SHP77 treated with DMSO at 0.1 percent for 48 hours (cell line): ENCODE results near the gene SMAD6.
"Not testable (repeated sequence)": the region's sequence is repeated elsewhere in the genome, so short reads cannot be mapped to it uniquely, and the experiment has no call there.

ENCODE experiments used
- DNase-seq: peaks from one replicate; lab custom pipeline; 2025; lab: John Stamatoyannopoulos, UW

SMAD6 gene

GRCh38 chr15:66743204-66743603 is 41.2 kb downstream of the SMAD6 start:
- no peak for DNase-seq

- DNase-seq, result no peak
Measured at GRCh38 chr15:66743703-66744536, 41.9 kb downstream of the SMAD6 start.

DNA sequence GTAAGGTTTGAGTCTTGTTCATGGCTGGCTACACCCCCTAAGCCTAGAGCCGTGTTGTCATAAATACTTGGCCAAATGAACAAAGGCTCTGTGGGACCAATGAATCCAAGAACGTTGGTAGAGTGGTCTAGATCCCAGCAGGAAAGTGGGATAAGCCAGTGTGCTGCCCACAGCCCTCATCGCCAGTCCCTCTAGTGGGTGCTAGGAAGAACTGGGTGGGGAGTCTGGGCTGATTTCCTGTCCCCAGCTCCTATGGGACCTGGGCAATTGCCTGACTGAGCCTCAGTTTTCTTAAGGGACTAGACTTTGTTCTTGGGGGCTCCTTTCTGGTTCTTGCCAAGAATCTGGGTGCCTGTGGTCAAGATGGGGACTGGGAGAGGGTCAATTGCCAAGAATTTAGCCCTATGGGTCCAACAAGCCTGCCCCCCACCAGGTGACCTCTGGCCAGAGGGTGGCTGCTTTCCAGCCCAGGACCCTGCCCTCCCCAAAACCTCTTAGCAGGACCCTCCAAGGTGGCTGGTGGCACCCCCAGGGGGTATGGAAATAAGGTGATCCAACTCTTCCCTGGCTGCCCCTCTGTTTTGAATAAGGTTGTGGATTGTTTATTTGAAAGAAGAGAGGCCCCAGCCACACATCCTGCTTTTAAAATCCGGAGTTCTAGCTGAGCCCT is 42.7 kb downstream of the SMAD6 start:
- no peak for DNase-seq

DNA sequence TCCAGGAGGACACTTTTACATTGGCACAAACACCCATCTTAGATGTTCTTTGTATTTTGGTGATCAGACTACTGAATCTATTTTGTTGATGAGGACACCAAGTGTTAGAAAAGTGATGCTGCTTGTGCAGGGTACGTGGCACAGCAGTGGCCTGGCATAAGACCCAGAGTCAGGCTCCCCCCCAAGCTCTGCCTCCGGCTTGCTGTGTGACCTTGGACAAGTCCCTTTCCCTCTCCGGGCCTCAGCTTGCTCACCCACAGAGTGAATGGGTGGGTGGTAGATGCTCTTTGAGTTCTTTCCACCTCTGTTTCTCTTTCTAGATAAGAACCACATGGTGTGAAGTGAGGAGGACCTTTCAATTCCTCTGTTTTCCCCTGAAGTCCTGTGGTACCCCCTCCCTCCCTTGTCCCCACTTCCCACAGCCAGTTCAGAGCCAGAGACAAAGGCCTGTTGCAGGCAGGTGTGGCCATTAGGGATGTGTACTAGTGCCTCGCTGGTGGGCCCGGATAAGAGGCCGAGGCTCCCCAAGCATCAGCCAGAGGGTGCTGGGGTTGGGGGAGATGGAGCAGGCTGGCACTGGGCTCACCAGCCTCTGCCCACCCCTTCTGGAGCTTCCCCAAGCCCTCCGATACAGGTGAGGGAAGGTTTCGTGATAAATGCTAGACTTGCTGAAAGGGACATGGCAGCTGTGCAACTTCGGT is 43.6 kb downstream of the SMAD6 start:
- no peak for DNase-seq

GRCh38 chr15:66746231-66746605 is 44.2 kb downstream of the SMAD6 start:
- DNase-seq, result no peak

DNA sequence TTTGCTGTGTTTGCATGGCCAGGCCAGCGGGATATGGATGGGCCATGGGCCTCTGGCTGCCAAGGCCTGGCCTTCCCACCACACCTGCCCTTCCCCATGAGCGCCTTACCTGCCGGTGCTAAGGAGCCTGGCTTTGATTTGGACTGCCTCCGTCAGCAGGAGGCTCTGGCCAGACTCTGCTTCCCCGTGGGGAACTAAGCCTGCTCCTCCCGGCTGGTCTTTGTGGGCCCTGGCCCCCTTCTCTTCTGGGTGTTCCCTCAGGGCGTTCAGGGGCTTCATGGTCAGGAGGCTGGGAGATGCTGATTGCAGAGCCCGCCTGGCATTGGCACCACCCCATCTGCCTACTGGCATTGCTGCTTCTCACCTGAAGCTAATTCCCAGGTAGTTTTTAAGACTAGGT is 45.2 kb downstream of the SMAD6 start:
- DNase-seq, result no peak

- no peak for DNase-seq
Measured at GRCh38 chr15:66747886-66748707, 46.1 kb downstream of the SMAD6 start.

- no peak for DNase-seq
Measured at GRCh38 chr15:66748708-66749035, 46.6 kb downstream of the SMAD6 start.

- no peak for DNase-seq
Measured at GRCh38 chr15:66749841-66750575, 48.0 kb downstream of the SMAD6 start.

- DNase-seq, result no peak
Measured at GRCh38 chr15:66750609-66751008, 48.6 kb downstream of the SMAD6 start.

GRCh38 chr15:66751579-66751978 is 49.5 kb downstream of the SMAD6 start:
- peak; percentile 1 for DNase-seq

DNA sequence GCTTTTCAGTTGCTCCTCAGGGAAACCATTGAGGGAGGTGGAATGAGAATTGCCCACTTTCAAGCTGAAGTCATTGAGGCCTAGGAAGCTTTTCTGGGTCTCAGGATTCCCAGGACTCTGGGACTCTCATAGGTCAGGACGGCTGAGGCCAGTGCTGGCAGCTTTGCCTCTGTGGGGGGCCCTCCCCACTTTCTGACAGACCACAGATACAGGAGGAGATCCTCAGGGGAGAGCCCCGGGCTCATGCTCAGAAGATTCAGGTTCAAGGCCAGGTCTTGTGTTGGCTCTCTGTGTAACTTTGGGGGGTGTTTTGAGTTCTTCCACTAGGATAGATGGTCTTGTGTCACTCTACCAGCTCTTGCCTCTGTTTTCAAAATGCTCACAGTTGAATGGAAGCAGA is 50.0 kb downstream of the SMAD6 start:
- no peak for DNase-seq

DNA sequence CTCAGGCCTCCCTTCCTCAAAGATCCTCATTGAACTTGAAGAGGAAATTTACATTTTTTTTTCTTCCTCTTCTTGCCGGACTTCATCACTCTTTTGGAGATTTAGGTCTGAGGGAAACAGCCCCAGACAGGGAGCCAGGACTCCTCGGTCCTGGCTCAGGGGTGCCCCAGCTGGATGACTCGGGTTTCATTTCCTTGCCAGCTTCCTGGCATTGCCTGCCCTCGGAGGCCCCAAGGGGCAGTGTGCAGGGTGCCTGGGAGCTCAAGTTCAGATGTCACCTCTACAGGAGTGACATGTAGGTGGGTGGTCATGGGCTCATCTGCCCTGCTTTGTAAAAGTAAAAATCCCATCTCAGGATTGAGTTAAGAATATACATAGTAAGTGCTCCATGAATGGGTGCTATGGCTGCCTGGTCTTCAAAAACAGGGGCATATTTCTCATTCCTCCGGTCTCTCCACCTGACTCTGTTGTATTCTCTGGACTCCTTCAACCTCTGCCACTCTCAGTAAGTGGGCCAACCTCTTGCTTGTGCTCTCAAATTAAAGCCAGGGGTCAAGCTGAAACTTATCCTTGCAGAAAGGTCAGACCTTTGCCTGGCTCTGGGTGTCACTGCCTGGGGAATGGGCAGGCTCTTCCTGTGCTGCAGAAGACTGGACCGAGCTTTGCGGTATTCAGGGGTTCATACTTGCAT is 51.8 kb downstream of the SMAD6 start:
- DNase-seq, result no peak

DNA sequence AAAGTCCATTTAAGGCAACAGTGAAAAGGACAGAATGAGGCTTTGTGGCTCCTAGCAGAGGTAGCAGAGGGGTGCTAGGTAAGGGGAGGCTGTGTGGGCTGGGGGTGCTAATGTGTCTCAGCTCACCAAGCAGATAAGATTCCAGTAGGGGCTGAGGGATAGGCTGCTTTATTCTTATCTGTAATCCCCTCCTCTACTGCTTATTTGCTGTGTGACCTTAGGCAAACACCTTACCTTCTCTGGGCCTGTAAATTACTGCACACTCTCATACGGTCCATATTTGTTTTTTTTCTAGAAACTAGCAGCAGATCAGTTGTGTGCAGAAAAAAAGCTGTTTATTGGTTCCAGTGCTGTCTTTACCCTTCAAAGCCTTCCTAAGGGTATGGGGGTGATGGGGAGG is 52.8 kb downstream of the SMAD6 start:
- DNase-seq, result no peak

GRCh38 chr15:66755298-66756068 is 53.4 kb downstream of the SMAD6 start:
- no peak for DNase-seq

GRCh38 chr15:66756295-66756694 is 54.3 kb downstream of the SMAD6 start:
- no peak for DNase-seq

DNA sequence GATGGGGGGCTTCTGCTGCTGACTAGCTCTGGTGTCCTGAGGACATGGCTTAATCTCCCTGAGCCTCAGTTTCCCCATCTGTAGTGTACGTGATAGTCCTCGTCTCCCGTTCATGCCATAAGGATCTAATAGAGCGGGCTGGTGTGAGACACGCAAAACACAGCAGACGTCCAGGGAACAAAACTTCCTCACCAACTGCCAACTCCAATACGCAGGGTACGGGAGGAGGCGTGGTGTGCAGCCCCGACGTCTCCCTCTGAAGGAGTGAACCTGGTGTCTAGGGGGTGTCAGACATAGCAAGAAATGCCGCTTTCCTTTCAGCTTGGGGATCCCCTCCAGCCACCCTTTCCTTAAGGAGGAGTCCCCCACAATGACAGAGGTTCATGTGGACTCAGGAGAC is 55.0 kb downstream of the SMAD6 start:
- no peak for DNase-seq

- DNase-seq, result no peak
Measured at GRCh38 chr15:66757521-66757920, 55.5 kb downstream of the SMAD6 start.

GRCh38 chr15:66758217-66758616 is 56.2 kb downstream of the SMAD6 start:
- DNase-seq, result not testable (repeated sequence)

GRCh38 chr15:66758844-66759243 is 56.8 kb downstream of the SMAD6 start:
- no peak for DNase-seq
